NCI-H1417 (cell line): ENCODE data around the gene ATP11A.

Experiments used
- DNase-seq, 3 experiments: peaks; one replicate each; lab custom pipeline; 2025; lab: John Stamatoyannopoulos, UW

The ATP11A gene

DNA sequence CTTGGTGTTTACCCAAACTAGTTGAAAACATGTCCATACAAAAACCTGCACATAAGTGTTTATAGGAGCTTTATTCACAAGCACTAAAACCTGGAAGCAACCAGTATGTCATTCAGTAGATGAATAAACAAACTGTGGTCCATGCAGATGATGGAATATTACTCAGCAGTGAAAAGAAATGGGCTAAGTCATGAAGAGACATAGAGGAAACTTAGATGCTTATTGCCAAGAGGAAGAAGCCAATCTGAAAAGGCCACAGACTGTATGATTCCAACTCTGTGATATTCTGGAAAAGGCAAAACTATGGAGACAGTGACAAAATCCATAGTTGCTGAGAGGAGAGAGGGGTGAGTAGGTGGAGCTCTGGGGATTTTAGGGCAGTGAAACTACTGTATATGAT lies 240.4 kb downstream of the ATP11A start:
- DNase-seq = no peak

- peak; percentile 93 to 98 (median 97) for DNase-seq
Measured at GRCh38 chr13:112931028-112931934, 241.4 kb downstream of the ATP11A start.

- DNase-seq = no peak
Measured at GRCh38 chr13:112932971-112933370, 243.1 kb downstream of the ATP11A start.

GRCh38 chr13:112933649-112934048 lies 243.8 kb downstream of the ATP11A start:
- no peak for DNase-seq

DNA sequence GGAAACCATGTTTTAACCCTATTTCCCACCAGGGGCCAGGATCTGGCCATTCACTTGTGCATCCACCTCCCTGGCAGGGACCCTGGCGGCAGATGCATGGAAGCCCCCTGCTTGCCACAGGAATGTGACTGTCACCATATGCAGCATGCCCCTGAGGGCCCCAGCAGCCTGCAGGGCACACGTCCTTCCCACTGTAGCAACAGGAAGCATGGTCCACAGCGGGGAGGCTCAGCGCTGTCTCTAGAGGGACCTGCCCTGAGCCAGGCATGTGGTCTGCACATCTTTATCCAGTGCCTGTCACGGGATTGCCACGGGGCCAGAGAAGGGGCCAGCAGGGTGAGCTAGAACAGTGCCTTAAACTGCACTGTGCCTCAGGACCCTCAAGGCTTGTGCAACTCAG lies 244.2 kb downstream of the ATP11A start:
- no peak for DNase-seq
